T-cell (primary cell): ENCODE measurements around the gene WBP2. TPM values are rescaled to one million over a fixed set of nuclear protein-coding genes. Genes with fewer than 3 reads are reported as not detected.

Experiments
- ATAC-seq, 4 experiments: fragments of 200-7000 bp in 3 of 4; fragments of 150-1000 bp in 1 of 4; cut with Tn5 transposase; replicated peaks in 1 of 4; 1 replicate in 3 of 4; 2 replicates in 1 of 4; pipeline ENCODE4 v1.10.0; 2021; ENCODE audit warnings: moderate library complexity in 3 of 4, mild to moderate bottlenecking in 2 of 4, moderate number of reproducible peaks in 1 of 4
- CTCF ChIA-PET, 2 donors: fragments of 300-600 bp; sonication (Branson Sonifier 250); formaldehyde crosslinking; loops; one replicate each; lab custom pipeline; 2022; ENCODE audit warnings: antibody characterized with exemption in 2 of 2; lab: Charles Lee
- POLR2A ChIA-PET, 2 donors: fragments of 300-600 bp; sonication (Branson Sonifier 250); formaldehyde crosslinking; loops; one replicate each; lab custom pipeline; 2022; ENCODE audit warnings: antibody characterized with exemption in 2 of 2; lab: Charles Lee
- DNase-seq, 35 experiments: peaks; one replicate each; pipeline versions ENCODE4 v3.0.0 to v3.0.0-alpha.2; 2013 to 2023
- H3K27ac ChIP-seq: one replicate; pipeline ENCODE4 v1.5.1; 2013; ENCODE audit warnings: low read length
- H3K27me3 ChIP-seq, 2 experiments: replicated peaks in 1 of 2; 1 replicate in 1 of 2; 2 replicates in 1 of 2; pipeline versions ENCODE4 v1.6.1 to v1.7.0; 2013; ENCODE audit warnings: low read length in 1 of 2, mixed read lengths in 1 of 2; ENCODE audit not compliant: control insufficient read depth in 2 of 2, insufficient read depth in 2 of 2; ENCODE audit errors: extremely low read depth in 1 of 2
- H3K36me3 ChIP-seq, 2 donors: 1 replicate in 1 of 2; 2 replicates in 1 of 2; pipeline versions ENCODE4 v1.6.1 to v1.7.0; 2013; ENCODE audit warnings: low read length in 1 of 2; ENCODE audit not compliant: control insufficient read depth in 2 of 2, insufficient read depth in 1 of 2; ENCODE audit errors: extremely low read depth in 1 of 2
- H3K4me1 ChIP-seq, 2 experiments: 1 replicate in 1 of 2; 2 replicates in 1 of 2; pipeline versions ENCODE4 v1.6.1 to v1.7.0; 2013; ENCODE audit warnings: low read length in 2 of 2, mixed read lengths in 1 of 2; ENCODE audit not compliant: insufficient read depth in 2 of 2, control insufficient read depth in 1 of 2; ENCODE audit errors: extremely low read depth in 1 of 2
- H3K4me3 ChIP-seq, 2 donors: 1 replicate in 1 of 2; 2 replicates in 1 of 2; pipeline versions ENCODE4 v1.5.1 to v1.7.0; 2013; ENCODE audit warnings: mild to moderate bottlenecking in 2 of 2, low read length in 1 of 2, moderate library complexity in 1 of 2; ENCODE audit not compliant: control insufficient read depth in 1 of 2; ENCODE audit errors: extremely low read depth in 1 of 2
- H3K9me3 ChIP-seq: 2 replicates; pipeline ENCODE4 v1.7.0; 2013
- H3K27ac Mint-ChIP-seq, 2 donors: one replicate each; pipeline ENCODE4 v1.8.0; 2020 to 2021; ENCODE audit warnings: mild to moderate bottlenecking in 2 of 2, mixed read lengths in 2 of 2
- H3K27me3 Mint-ChIP-seq, 2 donors: one replicate each; pipeline ENCODE4 v1.8.0; 2021 to 2022; ENCODE audit warnings: mixed read lengths in 2 of 2
- H3K36me3 Mint-ChIP-seq: one replicate; pipeline ENCODE4 v1.8.0; 2021; ENCODE audit warnings: mixed read lengths
- H3K4me1 Mint-ChIP-seq, 3 donors: one replicate each; pipeline ENCODE4 v1.8.0; 2020 to 2022; ENCODE audit warnings: mixed read lengths in 3 of 3, mild to moderate bottlenecking in 1 of 3
- H3K4me3 Mint-ChIP-seq, 3 donors: one replicate each; pipeline ENCODE4 v1.8.0; 2020 to 2022; ENCODE audit warnings: mild to moderate bottlenecking in 3 of 3, mixed read lengths in 3 of 3, moderate library complexity in 3 of 3
- H3K9me3 Mint-ChIP-seq, 3 donors: one replicate each; pipeline ENCODE4 v1.8.0; 2020 to 2022; ENCODE audit warnings: mixed read lengths in 3 of 3
- WGBS: methylation state at CpG from one replicate; pipeline ENCODE4 v1.1.5; 2013; ENCODE audit warnings: missing lambda C conversion rate; ENCODE audit not compliant: insufficient coverage; 5-methylcytosine and 5-hydroxymethylcytosine counted together
- total RNA-seq, 35 experiments: library from RNA in 6 of 35; stranded (reverse) in 6 of 35; fragments of 120-200 nt in 1 of 35; gene quantifications; one replicate each; pipeline versions ENCODE4 v1.2.1 to v1.2.4 and lab custom pipeline; 2013 to 2026

WBP2 gene
- total RNA-seq, 5 donors from 2014 or later (not counting 1 experiment from before 2014, with no cell fraction given): 91.4 to 158 (median 138) TPM

GRCh38 chr17:75834928-75835653 is 20.0 kb downstream of the WBP2 start:
- POLR2A ChIA-PET: no interaction called here
- ATAC-seq: no peak
- Histone ChIP-seq H3K36me3 (peaks cover 43 to 69% of the 10 kb centered on the region in 2 donors), H3K4me3 (no peak overlapping the region), H3K27ac (peak overlapping the region; percentile 25), H3K27me3 (no peaks in the 10 kb centered on the region), H3K4me1 (peaks cover 30 to 70% of the 10 kb centered on the region in 2 experiments), H3K9me3 (no peaks in the 10 kb centered on the region)
- DNase-seq: no peak
- Mint-ChIP-seq H3K4me1 (peaks cover 29 to 37% (median 29%) of the 10 kb centered on the region in 3 donors), H3K4me3 (peak overlapping the region in 1 of 3 donors; percentile 16), H3K27me3 (no peaks in the 10 kb centered on the region), H3K27ac (peak overlapping the region; percentile 66 to 74), H3K9me3 (no peaks in the 10 kb centered on the region), H3K36me3 (peaks cover 21% of the 10 kb centered on the region)
- CTCF ChIA-PET: interaction anchor here in 1 of 2 donors (0.6 kb wide), 1 partner anchor 416 kb away, joined by 4 read pairs; no protein-coding TSS in a partner anchor
- WGBS: 92% methylated on average over 22 of the region's 24 CpGs

- DNase-seq (no peak), ATAC-seq (no peak)
- Histone ChIP-seq H3K4me1 (peaks cover 30 to 69% of the 10 kb centered on the region in 2 experiments), H3K27ac (peak overlapping the region; percentile 93), H3K9me3 (no peaks in the 10 kb centered on the region), H3K36me3 (peaks cover 42 to 69% of the 10 kb centered on the region in 2 donors), H3K27me3 (no peaks in the 10 kb centered on the region), H3K4me3 (no peak overlapping the region)
- WGBS: 90% methylated on average over 22 of the region's 25 CpGs
- peak overlapping the region; percentile 89 to 93 for H3K27ac Mint-ChIP-seq
- POLR2A ChIA-PET: interaction anchor here (0.6 kb wide), 2 partner anchors 8 to 21 kb away, joined by 3 to 10 read pairs; partner anchors contain the start of gene WBP2 (in 1 of the 2)
- H3K4me1 Mint-ChIP-seq: peaks cover 29 to 34% (median 29%) of the 10 kb centered on the region in 3 donors
- H3K27me3 Mint-ChIP-seq: no peaks in the 10 kb centered on the region
- H3K4me3 Mint-ChIP-seq: peak overlapping the region in 1 of 3 donors; percentile 77
- peaks cover 25% of the 10 kb centered on the region for H3K36me3 Mint-ChIP-seq
- CTCF ChIA-PET: interaction anchor here in 1 of 2 donors (0.6 kb wide), 1 partner anchor 415 kb away, joined by 4 read pairs; no protein-coding TSS in a partner anchor
- no peaks in the 10 kb centered on the region for H3K9me3 Mint-ChIP-seq
Observed at GRCh38 chr17:75834279-75834920, 20.7 kb downstream of the WBP2 start.

- H3K4me3 Mint-ChIP-seq: peak overlapping the region; percentile 61 to 77 (median 67)
- ATAC-seq (peak; percentile 60 to 68 (median 65)), DNase-seq (peak in 19 of 35 experiments; percentile 12 to 47 (median 25))
- POLR2A ChIA-PET: interaction anchor here in 1 of 2 donors (0.6 kb wide), 1 partner anchor 27 kb away, joined by 6 read pairs; no protein-coding TSS in a partner anchor
- Histone ChIP-seq H3K27ac (peak overlapping the region; percentile 93), H3K9me3 (no peaks in the 10 kb centered on the region), H3K4me3 (peak overlapping the region; percentile 20 to 23), H3K27me3 (no peaks in the 10 kb centered on the region), H3K4me1 (peaks cover 30 to 76% of the 10 kb centered on the region in 2 experiments), H3K36me3 (peaks cover 33 to 76% of the 10 kb centered on the region in 2 donors)
- peaks cover 25% of the 10 kb centered on the region for H3K36me3 Mint-ChIP-seq
- peaks cover 34 to 37% (median 35%) of the 10 kb centered on the region in 3 donors for H3K4me1 Mint-ChIP-seq
- CTCF ChIA-PET: interaction anchor here in 1 of 2 donors (0.7 to 1.3 kb wide), 2 partner anchors 23 to 50 kb away, joined by 3 to 4 read pairs; partner anchors contain the start of gene WBP2
- peak overlapping the region; percentile 89 to 93 for H3K27ac Mint-ChIP-seq
- H3K27me3 Mint-ChIP-seq: no peaks in the 10 kb centered on the region
- WGBS: 9% methylated on average over 11 of the region's 20 CpGs
- H3K9me3 Mint-ChIP-seq: no peaks in the 10 kb centered on the region
Observed at GRCh38 chr17:75832652-75833400, 22.3 kb downstream of the WBP2 start.

- Mint-ChIP-seq H3K27me3 (no peaks in the 10 kb centered on the region), H3K4me3 (peak overlapping the region; percentile 61 to 77 (median 67)), H3K9me3 (no peaks in the 10 kb centered on the region), H3K36me3 (peaks cover 22% of the 10 kb centered on the region), H3K27ac (peak overlapping the region; percentile 89 to 93), H3K4me1 (peaks cover 35 to 38% (median 37%) of the 10 kb centered on the region in 3 donors)
- Histone ChIP-seq H3K27ac (peak overlapping the region; percentile 93), H3K4me1 (peaks cover 30 to 79% of the 10 kb centered on the region in 2 experiments), H3K9me3 (no peaks in the 10 kb centered on the region), H3K4me3 (peak overlapping the region; percentile 20 to 23), H3K27me3 (no peaks in the 10 kb centered on the region), H3K36me3 (peaks cover 33 to 72% of the 10 kb centered on the region in 2 donors)
- POLR2A ChIA-PET: no interaction called here
- DNase-seq: peak in 34 of 35 experiments; percentile 26 to 81 (median 46)
- WGBS: 29% methylated on average over 6 of the region's 10 CpGs
- CTCF ChIA-PET: interaction anchor here in 1 of 2 donors (0.7 to 1.3 kb wide), 2 partner anchors 23 to 49 kb away, joined by 3 to 4 read pairs; partner anchors contain the start of gene WBP2
- peak; percentile 14 to 45 (median 35) for ATAC-seq
Observed at GRCh38 chr17:75832164-75832651, 22.9 kb downstream of the WBP2 start.

- peak overlapping the region in 1 of 2 donors; percentile 23 for H3K27ac Mint-ChIP-seq
- no peaks in the 10 kb centered on the region for H3K27me3 ChIP-seq
- DNase-seq (no peak), ATAC-seq (no peak)
- H3K4me1 ChIP-seq: peaks cover 30 to 81% of the 10 kb centered on the region in 2 experiments
- H3K9me3 Mint-ChIP-seq: no peaks in the 10 kb centered on the region
- H3K27ac ChIP-seq: peak overlapping the region; percentile 93
- ChIA-PET POLR2A (no interaction called here), CTCF (interaction anchor here (0.5 to 1.0 kb wide), 3 partner anchors 46 to 623 kb away, joined by 4 to 11 read pairs (median 5); partner anchors contain the start of gene UNK (in 1 of the 2))
- H3K36me3 Mint-ChIP-seq: peaks cover 22% of the 10 kb centered on the region
- no peaks in the 10 kb centered on the region for H3K9me3 ChIP-seq
- no peak overlapping the region for H3K4me3 ChIP-seq
- no peak overlapping the region for H3K4me3 Mint-ChIP-seq
- H3K27me3 Mint-ChIP-seq: no peaks in the 10 kb centered on the region
- H3K4me1 Mint-ChIP-seq: peaks cover 35 to 43% (median 39%) of the 10 kb centered on the region in 3 donors
- H3K36me3 ChIP-seq: peaks cover 25 to 64% of the 10 kb centered on the region in 2 donors
- 83% methylated on average over 1 of the region's 15 CpGs for WGBS
Observed at GRCh38 chr17:75831032-75831571, 24.0 kb downstream of the WBP2 start.
